HL-60 (cell line): Measurements from ENCODE around the gene IL6ST.

Experiments used
- GABPA ChIP-seq: IDR thresholded peaks from 2 replicates; pipeline ENCODE4 v1.6.1; 2012; ENCODE audit warnings: low read depth
- POLR2AphosphoS5 ChIP-seq: IDR thresholded peaks from 2 replicates; pipeline ENCODE4 v1.6.1; 2012; ENCODE audit warnings: low read depth
- REST ChIP-seq: IDR thresholded peaks from 2 replicates; pipeline ENCODE4 v1.6.1; 2012; ENCODE audit warnings: low read depth; ENCODE audit not compliant: insufficient replicate concordance
- SPI1 ChIP-seq: IDR thresholded peaks from 2 replicates; pipeline ENCODE4 v1.6.1; 2012; ENCODE audit warnings: low read depth, mild to moderate bottlenecking, borderline replicate concordance
- TF ChIP-seq, protein P1 (sequence below): IDR thresholded peaks from one replicate; pipeline ENCODE4 v1.5.1; 2011; ENCODE audit warnings: low read length, control low read depth, inconsistent platforms; ENCODE audit not compliant: insufficient read depth

DNA sequence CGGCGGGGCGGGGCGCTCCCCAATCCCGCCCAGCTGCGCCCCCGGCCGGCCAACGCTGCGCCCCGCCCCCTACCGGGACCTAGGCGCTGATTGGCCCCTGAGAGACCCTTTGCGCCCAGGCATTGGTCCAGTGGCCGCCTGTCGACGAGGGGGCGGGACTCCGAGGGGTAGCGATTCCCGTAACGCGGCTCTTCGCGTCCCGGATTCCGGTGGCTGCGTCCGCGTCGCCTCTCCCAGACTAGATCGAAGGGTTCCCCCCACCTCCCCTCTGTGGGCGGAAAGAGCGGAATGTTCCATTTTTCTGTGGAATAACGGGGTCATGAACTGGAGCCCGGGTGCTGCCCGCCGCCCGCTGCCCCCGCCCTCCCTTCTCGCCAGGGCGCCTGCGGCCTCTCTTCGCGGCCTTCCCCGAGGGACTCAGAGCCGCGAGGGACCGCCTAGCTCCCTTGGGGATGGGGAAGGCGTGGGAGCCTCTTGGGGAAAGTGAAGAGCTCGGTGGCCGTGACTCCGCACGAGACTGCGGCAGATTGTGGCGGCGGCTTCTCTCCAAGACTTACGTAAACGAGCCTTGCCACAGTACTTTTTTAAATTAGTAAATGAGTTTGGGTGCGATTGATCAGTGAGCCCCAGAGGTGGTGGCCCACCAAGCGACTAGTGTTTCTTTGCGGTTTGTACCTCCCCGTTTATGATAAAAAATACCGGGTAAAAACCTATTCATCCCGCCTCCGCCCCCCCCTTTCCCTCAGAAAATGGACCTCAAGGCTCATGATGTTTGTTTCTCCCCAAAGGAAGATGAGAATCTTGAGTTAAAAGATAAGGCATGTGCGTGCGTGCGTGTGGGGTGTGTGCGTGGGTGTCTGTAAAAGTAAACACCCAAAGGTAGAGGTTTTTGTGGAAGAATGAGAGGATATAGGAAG is 493 bp upstream of the IL6ST start:
- TF ChIP-seq, protein P1, sequence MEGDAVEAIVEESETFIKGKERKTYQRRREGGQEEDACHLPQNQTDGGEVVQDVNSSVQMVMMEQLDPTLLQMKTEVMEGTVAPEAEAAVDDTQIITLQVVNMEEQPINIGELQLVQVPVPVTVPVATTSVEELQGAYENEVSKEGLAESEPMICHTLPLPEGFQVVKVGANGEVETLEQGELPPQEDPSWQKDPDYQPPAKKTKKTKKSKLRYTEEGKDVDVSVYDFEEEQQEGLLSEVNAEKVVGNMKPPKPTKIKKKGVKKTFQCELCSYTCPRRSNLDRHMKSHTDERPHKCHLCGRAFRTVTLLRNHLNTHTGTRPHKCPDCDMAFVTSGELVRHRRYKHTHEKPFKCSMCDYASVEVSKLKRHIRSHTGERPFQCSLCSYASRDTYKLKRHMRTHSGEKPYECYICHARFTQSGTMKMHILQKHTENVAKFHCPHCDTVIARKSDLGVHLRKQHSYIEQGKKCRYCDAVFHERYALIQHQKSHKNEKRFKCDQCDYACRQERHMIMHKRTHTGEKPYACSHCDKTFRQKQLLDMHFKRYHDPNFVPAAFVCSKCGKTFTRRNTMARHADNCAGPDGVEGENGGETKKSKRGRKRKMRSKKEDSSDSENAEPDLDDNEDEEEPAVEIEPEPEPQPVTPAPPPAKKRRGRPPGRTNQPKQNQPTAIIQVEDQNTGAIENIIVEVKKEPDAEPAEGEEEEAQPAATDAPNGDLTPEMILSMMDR, result no peak
- peak; percentile 38; the same call in 1 of the 2 replicates for TF ChIP-seq POLR2AphosphoS5
- TF ChIP-seq REST, result no peak
- TF ChIP-seq GABPA, result no peak
- no peak for TF ChIP-seq SPI1
